B cell (primary cell): ENCODE data around the gene TMEM53. TPM values are rescaled to one million over a fixed set of nuclear protein-coding genes. Genes with fewer than 3 reads are reported as not detected.

Experiments used
- ATAC-seq: fragments of 200-7000 bp; cut with Tn5 transposase; one replicate; pipeline ENCODE4 v1.10.0; 2021; ENCODE audit warnings: low read depth, mild to moderate bottlenecking, moderate number of reproducible peaks, moderate library complexity
- CTCF ChIA-PET: fragments of 350-600 bp; sonication (Branson Sonifier 250); formaldehyde crosslinking; loops from one replicate; lab custom pipeline; 2021; ENCODE audit warnings: antibody characterized with exemption, inconsistent platforms; lab: Charles Lee
- POLR2A ChIA-PET: fragments of 350-600 bp; sonication (Branson Sonifier 250); formaldehyde crosslinking; loops from one replicate; lab custom pipeline; 2021; ENCODE audit warnings: antibody characterized with exemption; lab: Charles Lee
- DNase-seq: peaks from one replicate; pipeline ENCODE4 v3.0.0; 2013
- H2AFZ ChIP-seq: 2 replicates; pipeline ENCODE4 v1.6.1; 2012; ENCODE audit warnings: mild to moderate bottlenecking, low read depth, low read length; ENCODE audit not compliant: insufficient read depth, poor library complexity, severe bottlenecking
- H3K27ac ChIP-seq, 2 donors: 1 replicate in 1 of 2; 2 replicates in 1 of 2; pipeline ENCODE4 v1.5.1; 2012 to 2013; ENCODE audit warnings: low read length in 2 of 2, mild to moderate bottlenecking in 2 of 2, moderate library complexity in 1 of 2
- H3K27me3 ChIP-seq, 4 experiments: fragments of 200-600 bp in 1 of 4; sonication (generic) in 1 of 4; replicated peaks in 1 of 4; 1 replicate in 2 of 4; 2 replicates in 2 of 4; pipeline versions ENCODE4 v1.6.1 to v1.7.0; 2013 to 2016; ENCODE audit warnings: low read length in 3 of 4, mild to moderate bottlenecking in 2 of 4, mixed read lengths in 1 of 4, moderate library complexity in 1 of 4; ENCODE audit not compliant: insufficient read depth in 4 of 4, control insufficient read depth in 3 of 4; ENCODE audit errors: control extremely low read depth in 1 of 4
- H3K36me3 ChIP-seq, 2 experiments: replicated peaks in 1 of 2; 1 replicate in 1 of 2; 2 replicates in 1 of 2; pipeline versions ENCODE4 v1.6.1 to v1.7.1; 2013; ENCODE audit warnings: low read length in 1 of 2; ENCODE audit not compliant: insufficient read depth in 2 of 2, control insufficient read depth in 1 of 2; ENCODE audit errors: control extremely low read depth in 1 of 2, extremely low read depth in 1 of 2
- H3K4me1 ChIP-seq, 2 donors: fragments of 200-600 bp in 1 of 2; sonication (generic) in 1 of 2; 1 replicate in 1 of 2; 2 replicates in 1 of 2; pipeline versions ENCODE4 v1.5.1 to v1.6.1; 2013 to 2017; ENCODE audit warnings: low read length in 2 of 2; ENCODE audit not compliant: control insufficient read depth in 2 of 2, insufficient read depth in 2 of 2
- H3K4me2 ChIP-seq: replicated peaks from 2 replicates; pipeline ENCODE3; 2012; ENCODE audit warnings: mild to moderate bottlenecking, low read depth, low read length; ENCODE audit not compliant: poor library complexity, severe bottlenecking
- H3K4me3 ChIP-seq, 5 experiments: fragments of 200-600 bp in 1 of 5; sonication (generic) in 1 of 5; 1 replicate in 3 of 5; 2 replicates in 2 of 5; pipeline versions ENCODE4 v1.5.1 to v1.7.0; 2011 to 2016; ENCODE audit warnings: low read length in 4 of 5, mild to moderate bottlenecking in 4 of 5, low read depth in 2 of 5, control low read depth in 1 of 5, moderate library complexity in 1 of 5; ENCODE audit not compliant: insufficient read depth in 1 of 5; ENCODE audit errors: control extremely low read depth in 1 of 5, extremely low read depth in 1 of 5
- H3K79me2 ChIP-seq: fragments of 200-600 bp; sonication (generic); one replicate; pipeline ENCODE4 v1.6.0; 2016; ENCODE audit warnings: low read length; ENCODE audit not compliant: control insufficient read depth, insufficient read depth
- H3K9ac ChIP-seq: fragments of 200-600 bp; sonication (generic); 2 replicates; pipeline ENCODE4 v1.6.1; 2017; ENCODE audit warnings: mild to moderate bottlenecking, low read length, moderate library complexity
- H3K9me3 ChIP-seq, 3 donors: one replicate each; pipeline versions ENCODE4 v1.6.1 to v1.7.1; 2013; ENCODE audit warnings: low read length in 2 of 3; ENCODE audit not compliant: control insufficient read depth in 2 of 3, insufficient read depth in 1 of 3; ENCODE audit errors: control extremely low read depth in 1 of 3
- H4K20me1 ChIP-seq: 2 replicates; pipeline ENCODE4 v1.6.0; 2012; ENCODE audit warnings: mild to moderate bottlenecking, low read length; ENCODE audit not compliant: insufficient read depth, control insufficient read depth, poor library complexity, severe bottlenecking
- H3K27ac Mint-ChIP-seq: one replicate; pipeline ENCODE4 v1.8.0; 2021; ENCODE audit warnings: mixed read lengths
- H3K27me3 Mint-ChIP-seq: one replicate; pipeline ENCODE4 v1.8.0; 2021; ENCODE audit warnings: mixed read lengths
- H3K4me1 Mint-ChIP-seq: one replicate; pipeline ENCODE4 v1.8.0; 2021; ENCODE audit warnings: mixed read lengths
- H3K4me3 Mint-ChIP-seq: one replicate; pipeline ENCODE4 v1.8.0; 2021; ENCODE audit warnings: mixed read lengths
- H3K9me3 Mint-ChIP-seq: one replicate; pipeline ENCODE4 v1.8.0; 2022; ENCODE audit warnings: mixed read lengths; ENCODE audit not compliant: insufficient read depth
- EZH2 ChIP-seq: IDR thresholded peaks from 2 replicates; pipeline ENCODE4 v1.6.1; 2012; ENCODE audit warnings: borderline replicate concordance, low read depth, mild to moderate bottlenecking, moderate library complexity, low read length; ENCODE audit not compliant: insufficient read depth, poor library complexity, severe bottlenecking
- WGBS: methylation state at CpG from one replicate; pipeline ENCODE4 v1.1.5; 2013; ENCODE audit warnings: missing lambda C conversion rate; ENCODE audit not compliant: insufficient coverage; 5-methylcytosine and 5-hydroxymethylcytosine counted together
- intact Hi-C: fragments of 100-400 bp; cut with micrococcal nuclease; formaldehyde crosslinking; loops from one replicate; pipeline ENCODE4 v1.10.0; 2022
- polyA plus RNA-seq: library from polyadenylated mRNA; depleted of rRNA; stranded (reverse); fragments of >200 nt; gene quantifications from 2 replicates; pipeline ENCODE4 v1.2.3, GENCODE V29; 2012
- total RNA-seq, 2 donors: library from RNA; stranded (reverse); fragments of 120-200 nt in 1 of 2; gene quantifications; 1 replicate in 1 of 2; 2 replicates in 1 of 2; pipeline versions ENCODE4 v1.2.3 to v1.2.4, GENCODE V29; 2013 to 2022
- TF ChIP-seq, protein P1 (sequence below): fragments of 200-600 bp; IDR thresholded peaks from one replicate; pipeline ENCODE4 v1.8.0; 2022; ENCODE audit warnings: antibody characterized with exemption, mild to moderate bottlenecking

TMEM53 gene
- total and polyA plus RNA-seq, 2 donors (not counting 1 experiment from before 2014, with no cell fraction given), result 6.5 to 6.8 TPM

DNA sequence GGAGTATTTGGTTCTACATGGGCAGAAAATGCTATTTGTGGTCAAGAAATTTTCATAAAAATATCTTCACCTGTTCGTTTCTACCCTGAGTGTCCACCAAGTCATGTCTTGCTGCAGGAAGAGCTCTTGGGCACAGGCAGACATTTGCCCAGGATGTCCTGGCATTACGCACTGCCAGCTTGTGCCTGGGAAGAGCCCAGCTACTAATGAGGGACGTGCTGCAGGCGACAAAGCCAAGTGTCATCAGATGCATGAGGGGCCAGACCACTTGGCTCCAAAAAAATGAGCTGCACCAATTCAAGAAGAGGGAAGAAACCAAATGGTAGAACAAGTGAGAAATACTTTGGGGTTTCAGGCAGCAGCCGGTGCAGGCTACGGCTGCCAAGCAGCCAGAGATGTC is 43.8 kb upstream of the TMEM53 start:
- POLR2A ChIA-PET, result no interaction called here
- Mint-ChIP-seq H3K9me3 (no peaks in the 10 kb centered on the region), H3K4me3 (no peak overlapping the region), H3K27me3 (no peaks in the 10 kb centered on the region), H3K4me1 (peaks cover 76% of the 10 kb centered on the region), H3K27ac (peak overlapping the region; percentile 56)
- Histone ChIP-seq H3K27me3 (no peaks in the 10 kb centered on the region), H3K4me3 (no peak overlapping the region), H3K27ac (no peak overlapping the region), H3K9me3 (no peaks in the 10 kb centered on the region), H4K20me1 (no peaks in the 10 kb centered on the region), H3K4me1 (peaks cover 60 to 67% of the 10 kb centered on the region in 2 donors), H3K79me2 (no peaks in the 10 kb centered on the region), H3K4me2 (no peak overlapping the region), H3K9ac (no peak overlapping the region), H2AFZ (no peak overlapping the region), H3K36me3 (no peaks in the 10 kb centered on the region)
- intact Hi-C loops, result no loop called here
- no peak for TF ChIP-seq EZH2
- TF ChIP-seq, protein P1, sequence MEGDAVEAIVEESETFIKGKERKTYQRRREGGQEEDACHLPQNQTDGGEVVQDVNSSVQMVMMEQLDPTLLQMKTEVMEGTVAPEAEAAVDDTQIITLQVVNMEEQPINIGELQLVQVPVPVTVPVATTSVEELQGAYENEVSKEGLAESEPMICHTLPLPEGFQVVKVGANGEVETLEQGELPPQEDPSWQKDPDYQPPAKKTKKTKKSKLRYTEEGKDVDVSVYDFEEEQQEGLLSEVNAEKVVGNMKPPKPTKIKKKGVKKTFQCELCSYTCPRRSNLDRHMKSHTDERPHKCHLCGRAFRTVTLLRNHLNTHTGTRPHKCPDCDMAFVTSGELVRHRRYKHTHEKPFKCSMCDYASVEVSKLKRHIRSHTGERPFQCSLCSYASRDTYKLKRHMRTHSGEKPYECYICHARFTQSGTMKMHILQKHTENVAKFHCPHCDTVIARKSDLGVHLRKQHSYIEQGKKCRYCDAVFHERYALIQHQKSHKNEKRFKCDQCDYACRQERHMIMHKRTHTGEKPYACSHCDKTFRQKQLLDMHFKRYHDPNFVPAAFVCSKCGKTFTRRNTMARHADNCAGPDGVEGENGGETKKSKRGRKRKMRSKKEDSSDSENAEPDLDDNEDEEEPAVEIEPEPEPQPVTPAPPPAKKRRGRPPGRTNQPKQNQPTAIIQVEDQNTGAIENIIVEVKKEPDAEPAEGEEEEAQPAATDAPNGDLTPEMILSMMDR, result no peak
- DNase-seq (no peak), ATAC-seq (no peak)
- CTCF ChIA-PET, result interaction anchor here (1.1 to 14.7 kb wide), 5 partner anchors 9 to 294 kb away, joined by 4 to 196 read pairs (median 5); partner anchors contain the start of genes HECTD3, RNU5D-1 and UROD
- WGBS, result 84% methylated on average over 6 of the region's 6 CpGs

DNA sequence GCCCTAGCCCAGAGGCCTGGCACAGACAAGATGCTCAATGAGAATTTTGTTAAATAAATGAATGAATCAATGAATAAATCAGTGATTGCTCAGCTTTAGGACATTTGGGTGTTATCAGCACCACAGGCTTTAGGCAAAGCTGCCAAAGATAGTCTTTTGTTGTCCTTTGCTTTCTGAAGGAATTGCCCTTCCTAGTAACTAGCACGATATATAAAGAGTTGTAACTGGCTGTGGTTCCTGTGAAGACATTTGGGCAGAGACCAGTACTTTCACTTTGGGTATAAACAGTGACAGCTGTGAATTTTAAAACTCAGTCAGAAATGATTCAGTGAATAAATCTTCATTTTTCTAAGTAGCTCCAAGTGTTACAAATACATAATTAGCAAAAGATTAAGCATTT is 43.4 kb upstream of the TMEM53 start:
- no peak overlapping the region for H3K27ac ChIP-seq
- no peak overlapping the region for H3K4me3 ChIP-seq
- H3K4me1 Mint-ChIP-seq, result peaks cover 77% of the 10 kb centered on the region
- H3K4me1 ChIP-seq, result peaks cover 60 to 67% of the 10 kb centered on the region in 2 donors
- no peak for DNase-seq
- TF ChIP-seq, protein P1, result no peak
- TF ChIP-seq EZH2, result no peak
- ChIA-PET CTCF (interaction anchor here (1.1 to 14.7 kb wide), 6 partner anchors 9 to 294 kb away, joined by 3 to 196 read pairs (median 4); partner anchors contain the start of genes HECTD3, RNU5D-1 and UROD), POLR2A (interaction anchor here (0.8 kb wide), 1 partner anchor 586 kb away, joined by 6 read pairs; no protein-coding TSS in a partner anchor)
- H3K79me2 ChIP-seq, result no peaks in the 10 kb centered on the region
- ATAC-seq, result no peak
- H4K20me1 ChIP-seq, result no peaks in the 10 kb centered on the region
- WGBS, result no CpG with 5 or more reads among the region's 1 CpG
- H3K4me3 Mint-ChIP-seq, result no peak overlapping the region
- H2AFZ ChIP-seq, result no peak overlapping the region
- H3K9me3 ChIP-seq, result no peaks in the 10 kb centered on the region
- no peaks in the 10 kb centered on the region for H3K27me3 Mint-ChIP-seq
- intact Hi-C loops, result no loop called here
- H3K9ac ChIP-seq, result no peak overlapping the region
- peak overlapping the region; percentile 56 for H3K27ac Mint-ChIP-seq
- no peaks in the 10 kb centered on the region for H3K27me3 ChIP-seq
- no peak overlapping the region for H3K4me2 ChIP-seq
- no peaks in the 10 kb centered on the region for H3K36me3 ChIP-seq
- H3K9me3 Mint-ChIP-seq, result no peaks in the 10 kb centered on the region
